NCI-H82 treated with DMSO at 0.1 percent for 48 hours (cell line): ENCODE data around the gene UNC5A.

ENCODE experiments used
- DNase-seq: peaks from one replicate; lab custom pipeline; 2025; ENCODE audit not compliant: unreplicated experiment; lab: John Stamatoyannopoulos, UW

UNC5A gene

GRCh38 chr5:176878463-176878862, 68.1 kb downstream of the UNC5A start:
- DNase-seq, result no peak

GRCh38 chr5:176878906-176879662, 68.7 kb downstream of the UNC5A start:
- no peak for DNase-seq

- DNase-seq, result no peak
Observed at GRCh38 chr5:176879663-176880361, 69.5 kb downstream of the UNC5A start.

GRCh38 chr5:176880366-176881020, 70.1 kb downstream of the UNC5A start:
- DNase-seq, result no peak

GRCh38 chr5:176881021-176881749, 70.8 kb downstream of the UNC5A start:
- no peak for DNase-seq

GRCh38 chr5:176881816-176882566, 71.6 kb downstream of the UNC5A start:
- DNase-seq, result no peak

- DNase-seq, result no peak
Observed at GRCh38 chr5:176882567-176882903, 72.2 kb downstream of the UNC5A start.

GRCh38 chr5:176883700-176884570, 73.6 kb downstream of the UNC5A start:
- no peak for DNase-seq

- DNase-seq, result no peak
Observed at GRCh38 chr5:176884571-176884890, 74.2 kb downstream of the UNC5A start.

GRCh38 chr5:176886336-176887251, 76.2 kb downstream of the UNC5A start:
- DNase-seq, result no peak

- no peak for DNase-seq
Observed at GRCh38 chr5:176887252-176887849, 77.0 kb downstream of the UNC5A start.

- DNase-seq, result no peak
Observed at GRCh38 chr5:176888016-176888864, 77.9 kb downstream of the UNC5A start.

GRCh38 chr5:176888865-176889165, 78.5 kb downstream of the UNC5A start:
- DNase-seq, result no peak

- no peak for DNase-seq
Observed at GRCh38 chr5:176889321-176890280, 79.2 kb downstream of the UNC5A start.

- DNase-seq, result no peak
Observed at GRCh38 chr5:176890455-176891330, 80.3 kb downstream of the UNC5A start.
